Endothelial cell of umbilical vein (primary cell): ENCODE data around the gene PXMP2. TPM values are rescaled to one million over a fixed set of nuclear protein-coding genes. Genes with fewer than 3 reads are reported as not detected.

Experiments used
- BruUV-seq: library from RNA; stranded (reverse); fragments of 400-500 nt; replicated peaks from 2 replicates; lab custom pipeline; 2021; lab: Mats Ljungman, UMichigan
- CTCF ChIA-PET: fragments of 300-600, 350-600 bp; sonication (Branson Sonifier 250); formaldehyde crosslinking; loops from one replicate; lab custom pipeline; 2021; ENCODE audit warnings: antibody characterized with exemption, inconsistent platforms; lab: Charles Lee
- POLR2A ChIA-PET: fragments of 300-600, 350-600 bp; sonication (Branson Sonifier 250); formaldehyde crosslinking; loops from one replicate; lab custom pipeline; 2021; ENCODE audit warnings: antibody characterized with exemption, inconsistent platforms; lab: Charles Lee
- DNase-seq: peaks from one replicate; pipeline ENCODE4 v3.0.0-alpha.2; 2011; ENCODE audit warnings: low read depth, low spot score
- FAIRE-seq: peaks from 2 replicates; lab custom pipeline; 2011; peaks lifted over from hg19 to GRCh38; lab: Jason Lieb, UNC
- H2AFZ ChIP-seq: 2 replicates; pipeline ENCODE4 v1.6.0; 2012; ENCODE audit warnings: low read depth, low read length, control low read depth, inconsistent platforms
- H3K27ac ChIP-seq: 2 replicates; pipeline ENCODE4 v1.5.1; 2011; ENCODE audit warnings: low read depth, mild to moderate bottlenecking, control low read depth, low read length, moderate library complexity; ENCODE audit not compliant: insufficient read depth
- H3K27me3 ChIP-seq, 2 experiments: 2 replicates each; pipeline versions ENCODE4 v1.6.0 to v1.6.1; 2011; ENCODE audit warnings: low read length in 2 of 2, mixed read lengths in 1 of 2; ENCODE audit not compliant: control insufficient read depth in 2 of 2, insufficient read depth in 2 of 2
- H3K36me3 ChIP-seq, 2 experiments: 2 replicates in 1 of 2; 3 replicates in 1 of 2; pipeline ENCODE4 v1.5.1; 2011; ENCODE audit warnings: low read length in 2 of 2, mild to moderate bottlenecking in 1 of 2, moderate library complexity in 1 of 2; ENCODE audit not compliant: control insufficient read depth in 2 of 2, insufficient read depth in 2 of 2; ENCODE audit errors: extremely low read depth in 1 of 2
- H3K4me1 ChIP-seq: 3 replicates; pipeline ENCODE4 v1.5.1; 2011; ENCODE audit warnings: mild to moderate bottlenecking, low read length; ENCODE audit not compliant: control insufficient read depth, insufficient read depth; ENCODE audit errors: extremely low read depth
- H3K4me2 ChIP-seq: 2 replicates; pipeline ENCODE4 v1.6.1; 2011; ENCODE audit warnings: low read length, control low read depth, mixed read lengths; ENCODE audit not compliant: insufficient read depth
- H3K4me3 ChIP-seq, 3 experiments: fragments of 200-600 bp in 1 of 3; sonication (generic), shearing (Covaris generic) in 1 of 3; replicated peaks in 1 of 3; 2 replicates each; pipeline ENCODE4 v1.5.1; 2011 to 2016; ENCODE audit warnings: control low read depth in 3 of 3, low read length in 3 of 3, mild to moderate bottlenecking in 2 of 3, inconsistent platforms in 1 of 3, low read depth in 1 of 3, moderate library complexity in 1 of 3; ENCODE audit not compliant: insufficient read depth in 1 of 3
- H3K79me2 ChIP-seq: 2 replicates; pipeline ENCODE4 v1.6.0; 2012; ENCODE audit warnings: low read length, inconsistent platforms; ENCODE audit not compliant: control insufficient read depth, insufficient read depth
- H3K9ac ChIP-seq: replicated peaks from 2 replicates; pipeline ENCODE3; 2011; ENCODE audit warnings: low read length, control low read depth; ENCODE audit not compliant: insufficient read depth; ENCODE audit errors: extremely low read depth
- H3K9me1 ChIP-seq: replicated peaks from 3 replicates; pipeline ENCODE4 v1.6.0; 2011; ENCODE audit warnings: mild to moderate bottlenecking, low read length; ENCODE audit not compliant: control insufficient read depth, insufficient read depth; ENCODE audit errors: extremely low read depth
- H3K9me3 ChIP-seq: replicated peaks from 2 replicates; pipeline ENCODE4 v1.5.1; 2012; ENCODE audit warnings: low read length, inconsistent platforms; ENCODE audit not compliant: control insufficient read depth, insufficient read depth
- H4K20me1 ChIP-seq: replicated peaks from 2 replicates; pipeline ENCODE3; 2011; ENCODE audit warnings: mild to moderate bottlenecking, low read length; ENCODE audit not compliant: control insufficient read depth, insufficient read depth; ENCODE audit errors: extremely low read depth
- CTCF ChIP-seq, 2 donors: IDR thresholded peaks; 1 replicate in 1 of 2; 2 replicates in 1 of 2; pipeline ENCODE4 v1.5.1; 2011; ENCODE audit warnings: low read length in 2 of 2, mild to moderate bottlenecking in 2 of 2, moderate library complexity in 2 of 2, control low read depth in 1 of 2, inconsistent platforms in 1 of 2, low read depth in 1 of 2; ENCODE audit not compliant: insufficient read depth in 1 of 2; ENCODE audit errors: extremely low read depth in 1 of 2
- EZH2 ChIP-seq: IDR thresholded peaks from 2 replicates; pipeline ENCODE4 v1.6.1; 2012; ENCODE audit warnings: borderline replicate concordance, low read depth, mild to moderate bottlenecking, moderate library complexity, low read length, inconsistent platforms; ENCODE audit not compliant: severe bottlenecking
- FOS ChIP-seq: IDR thresholded peaks from 2 replicates; pipeline ENCODE4 v1.6.1; 2011; ENCODE audit warnings: mild to moderate bottlenecking, low read length, moderate library complexity, borderline replicate concordance; ENCODE audit not compliant: insufficient read depth
- GATA2 ChIP-seq: IDR thresholded peaks from 2 replicates; pipeline ENCODE4 v1.7.0; 2011; ENCODE audit warnings: low read depth, mild to moderate bottlenecking, moderate library complexity, mixed read lengths, low read length; ENCODE audit not compliant: insufficient read length, insufficient read depth
- JUN ChIP-seq: IDR thresholded peaks from 2 replicates; pipeline ENCODE4 v1.6.1; 2011; ENCODE audit warnings: borderline replicate concordance, low read depth; ENCODE audit not compliant: insufficient read length, insufficient read depth
- MAX ChIP-seq: IDR thresholded peaks from 2 replicates; pipeline ENCODE4 v1.6.1; 2011; ENCODE audit not compliant: insufficient read depth, insufficient read length
- MYC ChIP-seq: IDR thresholded peaks from one replicate; pipeline ENCODE4 v1.6.1; 2011; ENCODE audit warnings: mild to moderate bottlenecking, low read depth, low read length
- POLR2A ChIP-seq: IDR thresholded peaks from 2 replicates; pipeline ENCODE4 v1.6.1; 2012; ENCODE audit warnings: low read depth, mild to moderate bottlenecking, control low read depth, low read length
- POLR2AphosphoS5 ChIP-seq: IDR thresholded peaks from 2 replicates; pipeline ENCODE4 v1.6.1; 2012; ENCODE audit warnings: low read depth, mild to moderate bottlenecking, control low read depth, low read length, moderate library complexity; ENCODE audit not compliant: insufficient read depth
- dilution Hi-C: fragments of 300-500 bp; cut with MboI; formaldehyde crosslinking; loops from one replicate; pipeline ENCODE4 v1.15.0; 2019; ENCODE audit warnings: low sequenced_read_pairs; ENCODE audit not compliant: extremely low pct_ligation_motif_present
- intact Hi-C: fragments of 100-400 bp; cut with micrococcal nuclease; formaldehyde crosslinking; loops from one replicate; pipeline ENCODE4 v1.10.0; 2022
- polyA plus RNA-seq, 4 experiments: library from polyadenylated mRNA; depleted of rRNA in 3 of 4; stranded (reverse) in 3 of 4; unstranded in 1 of 4; fragments of >200 nt; gene quantifications; 2 replicates each; pipeline versions ENCODE4 v1.2.1 to v1.2.3, GENCODE V29; 2011 to 2012; ENCODE audit warnings: missing spikeins in 1 of 4
- total RNA-seq: library from RNA; stranded (reverse); gene quantifications from 2 replicates; pipeline ENCODE4 v1.2.3, GENCODE V29; 2021

The PXMP2 gene
- total and polyA plus RNA-seq, 2 donors (not counting 3 experiments of a cell fraction or from before 2014, with no cell fraction given), result 24.0 to 31.5 TPM

GRCh38 chr12:132660996-132661395 lies 26.4 kb upstream of the PXMP2 start:
- FAIRE-seq (no peak), DNase-seq (no peak)
- Histone ChIP-seq H3K36me3 (peaks cover 6 to 31% of the 10 kb centered on the region in 2 experiments), H3K27ac (no peak overlapping the region), H3K27me3 (no peaks in the 10 kb centered on the region), H3K9me3 (no peaks in the 10 kb centered on the region), H3K4me2 (no peak overlapping the region), H2AFZ (no peak overlapping the region), H3K4me3 (no peak overlapping the region), H4K20me1 (no peaks in the 10 kb centered on the region), H3K79me2 (no peaks in the 10 kb centered on the region), H3K9me1 (no peaks in the 10 kb centered on the region), H3K9ac (no peak overlapping the region), H3K4me1 (no peaks in the 10 kb centered on the region)
- BruUV-seq, result no TSS peak
- dilution Hi-C loops (no loop called here), intact Hi-C loops (no loop called here)
- no peak for TF ChIP-seq CTCF (IDR thresholded peaks at IDR 0.05; ENCODE audit: extremely low read depth in 1 of 2, insufficient read depth in 1 of 2, low read depth in 1 of 2, low read length in 2 of 2)
- no peak for TF ChIP-seq MYC
- no peak for TF ChIP-seq POLR2A
- no peak for TF ChIP-seq MAX
- no peak for TF ChIP-seq JUN
- TF ChIP-seq POLR2AphosphoS5, result no peak
- no peak for TF ChIP-seq FOS
- TF ChIP-seq EZH2, result no peak
- no peak for TF ChIP-seq GATA2
- ChIA-PET CTCF (interaction anchor here (1.2 kb wide), 1 partner anchor 22 kb away, joined by 3 read pairs; no protein-coding TSS in a partner anchor), POLR2A (no interaction called here)
